Tibial nerve (tissue), 4 donors: ENCODE results near the gene FMNL2.

Source experiments
- CTCF ChIP-seq, 5 experiments: fragments of 200-600 bp in 3 of 5; fragments of 450-650 bp in 2 of 5; sonication (generic) in 3 of 5; IDR thresholded peaks; one replicate each; pipeline ENCODE4 v1.5.1; 2016 to 2019; ENCODE audit warnings: antibody characterized with exemption in 5 of 5, mild to moderate bottlenecking in 3 of 5, moderate library complexity in 2 of 5
- EP300 ChIP-seq, 2 donors: sonication (generic); formaldehyde crosslinking; IDR thresholded peaks; one replicate each; pipeline ENCODE4 v1.6.1; 2017; ENCODE audit warnings: antibody characterized with exemption in 2 of 2, mild to moderate bottlenecking in 1 of 2
- POLR2A ChIP-seq, 2 donors: fragments of 450-650 bp; IDR thresholded peaks; one replicate each; pipeline ENCODE4 v1.6.1; 2017; ENCODE audit warnings: antibody characterized with exemption in 2 of 2, mild to moderate bottlenecking in 2 of 2, moderate library complexity in 2 of 2

- TF ChIP-seq EP300 (IDR thresholded peaks at IDR 0.05) (no peak), CTCF (IDR thresholded peaks at IDR 0.05) (no peak), POLR2A (IDR thresholded peaks at IDR 0.05) (no peak)
These were observed 112.9 kb downstream of the FMNL2 start for GRCh38 chr2:152447897-152448296.
